H1 (cell line): ENCODE measurements around the gene MMP28. TPM values are rescaled to one million over a fixed set of nuclear protein-coding genes. Genes with fewer than 3 reads are reported as not detected.

ENCODE experiments used
- CHD1 ChIP-seq: IDR thresholded peaks from 2 replicates; pipeline ENCODE4 v1.6.1; 2012; ENCODE audit warnings: low read depth, low read length, improper control_type of control experiment
- CREB1 ChIP-seq: IDR thresholded peaks from 2 replicates; pipeline ENCODE4 v1.6.1; 2012; ENCODE audit warnings: inconsistent platforms
- CTCF ChIP-seq, 3 experiments: IDR thresholded peaks; 1 replicate in 2 of 3; 2 replicates in 1 of 3; pipeline versions ENCODE4 v1.5.1 to v1.6.1; 2011; ENCODE audit warnings: low read length in 3 of 3, mild to moderate bottlenecking in 3 of 3, inconsistent platforms in 2 of 3, low read depth in 1 of 3, moderate library complexity in 1 of 3; ENCODE audit not compliant: insufficient read depth in 1 of 3; ENCODE audit errors: control extremely low read depth in 1 of 3
- HDAC6 ChIP-seq: IDR thresholded peaks from one replicate; pipeline ENCODE4 v1.7.1; 2012; ENCODE audit warnings: low read depth, mild to moderate bottlenecking, inconsistent platforms, low read length, moderate library complexity
- RXRA ChIP-seq: IDR thresholded peaks from 2 replicates; pipeline ENCODE4 v1.6.1; 2011; ENCODE audit warnings: low read depth, mild to moderate bottlenecking, low read length, moderate library complexity; ENCODE audit not compliant: insufficient read depth
- SIRT6 ChIP-seq: IDR thresholded peaks from one replicate; pipeline ENCODE4 v1.7.1; 2012; ENCODE audit warnings: low read length, inconsistent platforms
- TCF12 ChIP-seq: IDR thresholded peaks from 2 replicates; pipeline ENCODE4 v1.6.1; 2011; ENCODE audit warnings: low read depth, mild to moderate bottlenecking, low read length
- polyA plus RNA-seq, 7 experiments: library from polyadenylated mRNA; depleted of rRNA in 3 of 7; stranded (reverse) in 5 of 7; unstranded in 2 of 7; fragments of >200 nt in 5 of 7; fragments of 200-250 nt in 2 of 7; gene quantifications; 1 replicate in 5 of 7; 2 replicates in 1 of 7; 4 replicates in 1 of 7; pipeline versions ENCODE4 v1.2.1 to v1.2.3, GENCODE V29; 2011 to 2013; ENCODE audit warnings: missing spikeins in 2 of 7, mixed read lengths in 2 of 7
- total RNA-seq: library from RNA; stranded (reverse); fragmentation: NEBNext Ultra II Directional; extraction: Animal tissue kit (Norgen Biotek cat#: 25700); gene quantifications from 2 replicates; pipeline ENCODE4 v1.2.1, GENCODE V29; 2021
- TF ChIP-seq, protein P1 (sequence below): fragments of 300-600 bp; sonication (generic); IDR thresholded peaks from 2 replicates; pipeline ENCODE4 v1.7.1; 2012; ENCODE audit warnings: low read length, moderate library complexity, mild to moderate bottlenecking, inconsistent platforms; ENCODE audit not compliant: insufficient replicate concordance

Gene MMP28
- total and polyA plus RNA-seq, 2 of the 8 experiments (the other 6 are each of a cell fraction or from before 2014, with no cell fraction given) = not detected

- TF ChIP-seq, protein P1, sequence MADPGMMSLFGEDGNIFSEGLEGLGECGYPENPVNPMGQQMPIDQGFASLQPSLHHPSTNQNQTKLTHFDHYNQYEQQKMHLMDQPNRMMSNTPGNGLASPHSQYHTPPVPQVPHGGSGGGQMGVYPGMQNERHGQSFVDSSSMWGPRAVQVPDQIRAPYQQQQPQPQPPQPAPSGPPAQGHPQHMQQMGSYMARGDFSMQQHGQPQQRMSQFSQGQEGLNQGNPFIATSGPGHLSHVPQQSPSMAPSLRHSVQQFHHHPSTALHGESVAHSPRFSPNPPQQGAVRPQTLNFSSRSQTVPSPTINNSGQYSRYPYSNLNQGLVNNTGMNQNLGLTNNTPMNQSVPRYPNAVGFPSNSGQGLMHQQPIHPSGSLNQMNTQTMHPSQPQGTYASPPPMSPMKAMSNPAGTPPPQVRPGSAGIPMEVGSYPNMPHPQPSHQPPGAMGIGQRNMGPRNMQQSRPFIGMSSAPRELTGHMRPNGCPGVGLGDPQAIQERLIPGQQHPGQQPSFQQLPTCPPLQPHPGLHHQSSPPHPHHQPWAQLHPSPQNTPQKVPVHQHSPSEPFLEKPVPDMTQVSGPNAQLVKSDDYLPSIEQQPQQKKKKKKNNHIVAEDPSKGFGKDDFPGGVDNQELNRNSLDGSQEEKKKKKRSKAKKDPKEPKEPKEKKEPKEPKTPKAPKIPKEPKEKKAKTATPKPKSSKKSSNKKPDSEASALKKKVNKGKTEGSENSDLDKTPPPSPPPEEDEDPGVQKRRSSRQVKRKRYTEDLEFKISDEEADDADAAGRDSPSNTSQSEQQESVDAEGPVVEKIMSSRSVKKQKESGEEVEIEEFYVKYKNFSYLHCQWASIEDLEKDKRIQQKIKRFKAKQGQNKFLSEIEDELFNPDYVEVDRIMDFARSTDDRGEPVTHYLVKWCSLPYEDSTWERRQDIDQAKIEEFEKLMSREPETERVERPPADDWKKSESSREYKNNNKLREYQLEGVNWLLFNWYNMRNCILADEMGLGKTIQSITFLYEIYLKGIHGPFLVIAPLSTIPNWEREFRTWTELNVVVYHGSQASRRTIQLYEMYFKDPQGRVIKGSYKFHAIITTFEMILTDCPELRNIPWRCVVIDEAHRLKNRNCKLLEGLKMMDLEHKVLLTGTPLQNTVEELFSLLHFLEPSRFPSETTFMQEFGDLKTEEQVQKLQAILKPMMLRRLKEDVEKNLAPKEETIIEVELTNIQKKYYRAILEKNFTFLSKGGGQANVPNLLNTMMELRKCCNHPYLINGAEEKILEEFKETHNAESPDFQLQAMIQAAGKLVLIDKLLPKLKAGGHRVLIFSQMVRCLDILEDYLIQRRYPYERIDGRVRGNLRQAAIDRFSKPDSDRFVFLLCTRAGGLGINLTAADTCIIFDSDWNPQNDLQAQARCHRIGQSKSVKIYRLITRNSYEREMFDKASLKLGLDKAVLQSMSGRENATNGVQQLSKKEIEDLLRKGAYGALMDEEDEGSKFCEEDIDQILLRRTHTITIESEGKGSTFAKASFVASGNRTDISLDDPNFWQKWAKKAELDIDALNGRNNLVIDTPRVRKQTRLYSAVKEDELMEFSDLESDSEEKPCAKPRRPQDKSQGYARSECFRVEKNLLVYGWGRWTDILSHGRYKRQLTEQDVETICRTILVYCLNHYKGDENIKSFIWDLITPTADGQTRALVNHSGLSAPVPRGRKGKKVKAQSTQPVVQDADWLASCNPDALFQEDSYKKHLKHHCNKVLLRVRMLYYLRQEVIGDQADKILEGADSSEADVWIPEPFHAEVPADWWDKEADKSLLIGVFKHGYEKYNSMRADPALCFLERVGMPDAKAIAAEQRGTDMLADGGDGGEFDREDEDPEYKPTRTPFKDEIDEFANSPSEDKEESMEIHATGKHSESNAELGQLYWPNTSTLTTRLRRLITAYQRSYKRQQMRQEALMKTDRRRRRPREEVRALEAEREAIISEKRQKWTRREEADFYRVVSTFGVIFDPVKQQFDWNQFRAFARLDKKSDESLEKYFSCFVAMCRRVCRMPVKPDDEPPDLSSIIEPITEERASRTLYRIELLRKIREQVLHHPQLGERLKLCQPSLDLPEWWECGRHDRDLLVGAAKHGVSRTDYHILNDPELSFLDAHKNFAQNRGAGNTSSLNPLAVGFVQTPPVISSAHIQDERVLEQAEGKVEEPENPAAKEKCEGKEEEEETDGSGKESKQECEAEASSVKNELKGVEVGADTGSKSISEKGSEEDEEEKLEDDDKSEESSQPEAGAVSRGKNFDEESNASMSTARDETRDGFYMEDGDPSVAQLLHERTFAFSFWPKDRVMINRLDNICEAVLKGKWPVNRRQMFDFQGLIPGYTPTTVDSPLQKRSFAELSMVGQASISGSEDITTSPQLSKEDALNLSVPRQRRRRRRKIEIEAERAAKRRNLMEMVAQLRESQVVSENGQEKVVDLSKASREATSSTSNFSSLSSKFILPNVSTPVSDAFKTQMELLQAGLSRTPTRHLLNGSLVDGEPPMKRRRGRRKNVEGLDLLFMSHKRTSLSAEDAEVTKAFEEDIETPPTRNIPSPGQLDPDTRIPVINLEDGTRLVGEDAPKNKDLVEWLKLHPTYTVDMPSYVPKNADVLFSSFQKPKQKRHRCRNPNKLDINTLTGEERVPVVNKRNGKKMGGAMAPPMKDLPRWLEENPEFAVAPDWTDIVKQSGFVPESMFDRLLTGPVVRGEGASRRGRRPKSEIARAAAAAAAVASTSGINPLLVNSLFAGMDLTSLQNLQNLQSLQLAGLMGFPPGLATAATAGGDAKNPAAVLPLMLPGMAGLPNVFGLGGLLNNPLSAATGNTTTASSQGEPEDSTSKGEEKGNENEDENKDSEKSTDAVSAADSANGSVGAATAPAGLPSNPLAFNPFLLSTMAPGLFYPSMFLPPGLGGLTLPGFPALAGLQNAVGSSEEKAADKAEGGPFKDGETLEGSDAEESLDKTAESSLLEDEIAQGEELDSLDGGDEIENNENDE = no peak
- no peak for TF ChIP-seq CTCF (IDR thresholded peaks at IDR 0.05; ENCODE audit: control extremely low read depth in 1 of 3, insufficient read depth in 1 of 3, low read depth in 1 of 3, low read length in 3 of 3)
- TF ChIP-seq SIRT6 = no peak
- no peak for TF ChIP-seq CREB1
- no peak for TF ChIP-seq HDAC6
- TF ChIP-seq TCF12 = no peak
- no peak for TF ChIP-seq RXRA
- TF ChIP-seq CHD1 = no peak
Observed at GRCh38 chr17:35731917-35732805, 63.3 kb downstream of the MMP28 start (continued).
